Choroid plexus epithelial cell (primary cell): ENCODE measurements around the gene PITX1.

Experiments
- DNase-seq: peaks from one replicate; pipeline ENCODE4 v3.0.0-alpha.2; 2010; ENCODE audit warnings: low read depth
- H3K4me3 ChIP-seq: 2 replicates; pipeline ENCODE4 v1.5.1; 2011; ENCODE audit warnings: low read depth, mild to moderate bottlenecking, control low read depth, low read length, moderate library complexity
- TF ChIP-seq, protein P1 (sequence below): conservative IDR thresholded peaks from 2 replicates; pipeline ENCODE4 v1.5.1; 2011; ENCODE audit warnings: low read depth, mild to moderate bottlenecking, control low read depth, inconsistent platforms, low read length, moderate library complexity

Gene PITX1

DNA sequence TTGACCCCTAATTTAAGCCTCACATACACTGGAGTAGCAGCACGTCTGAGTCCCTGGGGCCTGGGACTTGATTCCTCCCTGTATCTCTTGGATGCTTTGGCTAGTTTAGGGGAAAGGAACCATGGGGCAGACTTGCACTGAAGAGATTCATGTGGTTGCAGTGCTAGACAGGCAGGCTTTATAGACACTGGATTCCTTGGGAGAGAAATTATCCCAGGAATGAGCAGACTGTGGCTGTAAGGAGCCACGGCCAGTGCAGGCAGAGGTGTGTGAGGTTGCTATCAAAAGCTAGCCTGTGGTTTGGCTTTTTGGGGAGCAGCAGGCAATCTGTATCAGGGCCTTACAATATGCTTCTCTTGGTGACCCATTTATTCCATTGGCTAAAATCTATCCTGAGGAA, 20.5 kb upstream of the PITX1 start:
- no peak overlapping the region for H3K4me3 ChIP-seq
- TF ChIP-seq, protein P1, sequence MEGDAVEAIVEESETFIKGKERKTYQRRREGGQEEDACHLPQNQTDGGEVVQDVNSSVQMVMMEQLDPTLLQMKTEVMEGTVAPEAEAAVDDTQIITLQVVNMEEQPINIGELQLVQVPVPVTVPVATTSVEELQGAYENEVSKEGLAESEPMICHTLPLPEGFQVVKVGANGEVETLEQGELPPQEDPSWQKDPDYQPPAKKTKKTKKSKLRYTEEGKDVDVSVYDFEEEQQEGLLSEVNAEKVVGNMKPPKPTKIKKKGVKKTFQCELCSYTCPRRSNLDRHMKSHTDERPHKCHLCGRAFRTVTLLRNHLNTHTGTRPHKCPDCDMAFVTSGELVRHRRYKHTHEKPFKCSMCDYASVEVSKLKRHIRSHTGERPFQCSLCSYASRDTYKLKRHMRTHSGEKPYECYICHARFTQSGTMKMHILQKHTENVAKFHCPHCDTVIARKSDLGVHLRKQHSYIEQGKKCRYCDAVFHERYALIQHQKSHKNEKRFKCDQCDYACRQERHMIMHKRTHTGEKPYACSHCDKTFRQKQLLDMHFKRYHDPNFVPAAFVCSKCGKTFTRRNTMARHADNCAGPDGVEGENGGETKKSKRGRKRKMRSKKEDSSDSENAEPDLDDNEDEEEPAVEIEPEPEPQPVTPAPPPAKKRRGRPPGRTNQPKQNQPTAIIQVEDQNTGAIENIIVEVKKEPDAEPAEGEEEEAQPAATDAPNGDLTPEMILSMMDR = no peak
- DNase-seq = no peak

DNA sequence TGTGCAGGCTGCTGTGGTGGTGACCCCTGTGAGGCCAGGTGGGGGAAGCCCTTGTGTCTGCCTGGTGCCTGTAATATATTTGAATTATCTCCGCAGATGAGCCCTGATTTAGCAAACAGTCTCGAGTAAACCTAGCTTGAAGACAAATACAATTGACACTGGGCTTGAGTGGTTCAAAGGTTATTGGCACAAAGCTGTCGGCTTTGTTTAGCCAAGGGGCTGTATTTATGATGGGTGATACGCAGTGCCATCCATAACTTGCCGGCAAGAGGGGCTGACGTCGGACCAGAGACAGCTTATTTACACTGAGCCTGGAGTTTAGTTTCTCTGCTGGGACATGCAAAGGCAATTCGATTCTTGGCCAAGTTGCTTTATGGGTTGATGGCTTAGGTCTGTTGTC, 20.0 kb upstream of the PITX1 start:
- TF ChIP-seq, protein P1 = no peak
- DNase-seq = no peak
- H3K4me3 ChIP-seq = no peak overlapping the region

DNA sequence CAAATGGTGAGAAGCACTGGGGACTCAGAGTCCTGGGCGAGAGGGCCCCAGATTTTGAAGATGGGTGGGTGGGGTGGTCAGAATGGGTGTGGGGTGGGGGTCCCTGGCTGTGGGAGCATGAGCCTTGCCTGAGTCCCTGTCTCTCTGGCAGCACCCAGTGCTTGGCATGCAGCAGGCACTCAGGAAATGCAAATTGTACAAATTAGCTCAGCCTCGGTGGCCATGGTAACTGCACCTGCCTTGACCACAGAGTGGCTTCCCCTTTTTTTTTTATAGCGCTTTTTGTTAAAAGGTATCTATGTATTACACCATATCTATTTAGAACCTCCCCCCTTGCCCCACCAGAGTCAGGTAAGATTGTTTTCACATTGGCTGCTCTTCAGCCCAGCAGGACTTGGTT, 19.2 kb upstream of the PITX1 start:
- no peak for DNase-seq
- TF ChIP-seq, protein P1 = no peak
- H3K4me3 ChIP-seq = no peak overlapping the region

DNA sequence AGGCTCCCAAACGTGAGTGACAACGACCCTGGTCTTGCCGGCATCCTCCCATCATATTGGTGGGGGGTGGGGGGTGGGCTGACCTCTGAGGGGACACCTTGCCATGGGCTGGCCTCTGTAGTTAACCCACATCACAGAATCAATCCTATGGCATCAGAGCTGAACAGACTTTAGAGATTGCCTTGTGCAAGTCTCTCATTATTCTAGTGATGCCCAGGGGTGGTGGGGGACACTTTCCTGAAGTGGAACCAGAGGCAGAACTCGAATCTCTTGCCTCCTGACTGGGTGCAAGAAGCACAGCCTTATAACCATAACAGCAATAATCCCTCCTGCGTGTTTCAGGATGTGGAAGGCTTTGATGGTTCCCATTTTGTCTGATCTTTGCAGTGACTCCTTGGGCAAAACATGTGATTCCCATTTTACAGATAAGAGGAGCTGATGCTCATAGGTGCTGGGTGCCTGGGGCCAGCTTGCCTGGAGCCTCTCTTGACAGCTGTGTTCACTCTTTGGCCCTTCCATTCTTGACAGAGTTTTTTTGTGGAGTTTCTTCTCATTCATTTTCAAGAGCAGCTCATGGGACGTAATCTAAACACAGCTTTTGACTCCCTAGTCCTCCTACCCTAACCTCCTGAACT, 18.6 kb upstream of the PITX1 start:
- no peak overlapping the region for H3K4me3 ChIP-seq
- DNase-seq = no peak
- TF ChIP-seq, protein P1 = no peak

DNA sequence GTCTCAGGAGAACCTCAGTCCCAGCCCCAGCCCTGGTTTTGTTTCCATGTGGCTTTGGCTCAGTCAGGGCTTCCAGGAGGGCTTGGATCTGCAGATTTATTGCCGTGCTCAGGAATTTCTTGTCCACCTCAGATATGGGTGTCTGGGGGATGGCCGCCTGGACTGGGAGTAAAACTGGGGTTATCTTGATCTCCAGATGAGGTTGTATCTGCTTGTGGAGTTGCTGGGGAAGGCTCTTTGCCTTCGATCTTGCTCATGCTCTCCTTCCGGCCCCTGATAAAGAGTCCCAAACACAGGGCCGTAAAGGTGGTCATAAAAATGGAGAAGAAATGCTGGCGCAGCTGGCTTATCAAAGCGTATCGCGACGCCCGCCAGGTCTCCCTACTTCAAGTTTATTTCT, 17.8 kb upstream of the PITX1 start:
- DNase-seq = no peak
- TF ChIP-seq, protein P1 = no peak
- H3K4me3 ChIP-seq = no peak overlapping the region

DNA sequence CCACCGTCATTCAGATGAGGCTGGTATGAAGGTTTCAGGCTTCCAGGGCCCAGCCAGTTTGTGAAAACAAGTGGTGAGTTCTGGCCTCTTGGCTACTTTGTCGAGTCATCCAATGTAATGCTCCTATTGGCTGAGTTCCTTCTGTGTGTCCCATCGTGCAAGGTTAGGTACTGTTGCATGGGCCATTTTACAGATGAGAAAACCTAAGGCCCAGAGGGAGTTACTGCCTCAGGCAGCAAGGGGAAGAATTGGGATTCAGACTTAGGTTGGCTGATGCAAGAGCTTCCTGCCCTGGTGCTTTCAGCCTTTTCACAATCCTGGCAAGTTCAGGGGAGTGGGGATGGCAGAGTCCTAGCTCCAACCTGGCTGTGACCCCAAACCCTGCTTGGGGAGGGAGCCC, 17.4 kb upstream of the PITX1 start:
- TF ChIP-seq, protein P1 = no peak
- DNase-seq = no peak
- no peak overlapping the region for H3K4me3 ChIP-seq

DNA sequence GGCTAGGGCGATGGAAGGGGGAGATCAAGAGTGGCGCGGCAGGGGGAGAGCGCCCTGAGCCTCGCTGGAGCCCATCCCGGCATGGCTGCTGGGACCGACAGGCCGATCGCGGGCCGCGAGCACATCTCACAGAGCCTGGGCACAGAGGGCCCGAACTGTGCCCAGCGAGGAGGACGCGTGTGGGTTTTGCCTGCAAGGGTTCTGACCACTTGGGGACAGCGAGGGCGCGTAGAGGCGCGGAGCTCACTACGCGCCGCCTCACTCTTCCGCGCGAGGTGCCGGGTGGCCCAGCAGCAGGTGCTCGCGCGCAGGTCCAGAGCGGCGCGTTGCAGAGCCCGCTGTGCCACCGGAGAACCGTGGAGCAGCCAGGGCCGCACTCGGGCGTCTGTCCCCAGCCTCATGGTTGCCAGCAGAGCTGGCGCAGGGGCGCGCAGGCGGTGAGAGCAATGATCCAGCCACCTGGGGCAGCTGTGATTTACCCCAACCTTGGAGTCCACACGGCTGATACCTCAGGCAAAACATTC, 16.3 kb upstream of the PITX1 start:
- no peak overlapping the region for H3K4me3 ChIP-seq
- DNase-seq = no peak
- TF ChIP-seq, protein P1 = no peak
